Endothelial cell (in vitro differentiated cells): ENCODE data around the gene KLF8. TPM values are rescaled to one million over a fixed set of nuclear protein-coding genes. Genes with fewer than 3 reads are reported as not detected.

Experiments used
- DNase-seq: peaks from one replicate; pipeline ENCODE4 v3.0.0; 2021; ENCODE audit warnings: low spot score
- H3K27ac Mint-ChIP-seq: one replicate; pipeline ENCODE4 v1.8.0; 2021; ENCODE audit warnings: mixed read lengths, inconsistent platforms; ENCODE audit not compliant: unreplicated experiment
- H3K27me3 Mint-ChIP-seq: one replicate; pipeline ENCODE4 v1.8.0; 2021; ENCODE audit warnings: mild to moderate bottlenecking, moderate library complexity, mixed read lengths, inconsistent platforms; ENCODE audit not compliant: unreplicated experiment
- H3K36me3 Mint-ChIP-seq: one replicate; pipeline ENCODE4 v1.8.0; 2021; ENCODE audit warnings: mild to moderate bottlenecking, low read depth, mixed read lengths, inconsistent platforms; ENCODE audit not compliant: unreplicated experiment
- H3K4me1 Mint-ChIP-seq: one replicate; pipeline ENCODE4 v1.8.0; 2021; ENCODE audit warnings: mild to moderate bottlenecking, mixed read lengths, inconsistent platforms; ENCODE audit not compliant: unreplicated experiment
- H3K4me3 Mint-ChIP-seq: one replicate; pipeline ENCODE4 v1.8.0; 2021; ENCODE audit warnings: mild to moderate bottlenecking, mixed read lengths, inconsistent platforms; ENCODE audit not compliant: unreplicated experiment
- H3K9me3 Mint-ChIP-seq: one replicate; pipeline ENCODE4 v1.8.0; 2021; ENCODE audit warnings: mixed read lengths, inconsistent platforms; ENCODE audit not compliant: unreplicated experiment
- total RNA-seq: library from RNA; stranded (reverse); fragmentation: NEBNext Ultra II Directional; extraction: Animal tissue kit (Norgen Biotek cat#: 25700); gene quantifications from one replicate; pipeline ENCODE4 v1.2.1, GENCODE V29; 2021; ENCODE audit not compliant: unreplicated experiment
- TF ChIP-seq, protein P1 (sequence below): fragments of 200-600 bp; sonication (generic); IDR thresholded peaks from one replicate; pipeline ENCODE4 v1.5.0; 2021; ENCODE audit warnings: antibody characterized with exemption; ENCODE audit not compliant: unreplicated experiment

KLF8 gene
- total RNA-seq, 1 donor from 2014 or later = 13.9 TPM

DNA sequence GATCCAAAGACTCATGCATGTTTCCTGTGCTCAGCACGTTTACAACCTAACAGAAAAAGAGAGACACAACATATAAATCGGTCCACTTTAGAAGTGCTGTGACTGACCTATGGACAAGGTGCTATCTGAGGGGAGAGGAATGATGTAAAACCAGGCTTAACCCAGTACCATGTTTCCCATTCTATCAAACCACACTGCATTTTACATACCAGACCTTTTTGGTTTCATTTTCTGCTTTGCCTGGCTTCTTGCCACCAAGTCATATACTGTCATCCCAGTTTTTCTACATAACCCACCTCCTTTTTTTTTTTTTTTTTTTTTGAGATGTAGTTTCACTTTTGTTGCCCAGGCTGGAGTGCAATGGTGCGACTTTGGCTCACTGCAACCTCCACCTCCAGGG, 82.2 kb downstream of the KLF8 start:
- no peaks in the 10 kb centered on the region for H3K27me3 Mint-ChIP-seq
- H3K27ac Mint-ChIP-seq = no peak overlapping the region
- no peaks in the 10 kb centered on the region for H3K4me1 Mint-ChIP-seq
- peaks cover under 1% of the 10 kb centered on the region for H3K36me3 Mint-ChIP-seq
- no peak overlapping the region for H3K4me3 Mint-ChIP-seq
- no peak for DNase-seq
- peaks cover 2% of the 10 kb centered on the region for H3K9me3 Mint-ChIP-seq
- TF ChIP-seq, protein P1, sequence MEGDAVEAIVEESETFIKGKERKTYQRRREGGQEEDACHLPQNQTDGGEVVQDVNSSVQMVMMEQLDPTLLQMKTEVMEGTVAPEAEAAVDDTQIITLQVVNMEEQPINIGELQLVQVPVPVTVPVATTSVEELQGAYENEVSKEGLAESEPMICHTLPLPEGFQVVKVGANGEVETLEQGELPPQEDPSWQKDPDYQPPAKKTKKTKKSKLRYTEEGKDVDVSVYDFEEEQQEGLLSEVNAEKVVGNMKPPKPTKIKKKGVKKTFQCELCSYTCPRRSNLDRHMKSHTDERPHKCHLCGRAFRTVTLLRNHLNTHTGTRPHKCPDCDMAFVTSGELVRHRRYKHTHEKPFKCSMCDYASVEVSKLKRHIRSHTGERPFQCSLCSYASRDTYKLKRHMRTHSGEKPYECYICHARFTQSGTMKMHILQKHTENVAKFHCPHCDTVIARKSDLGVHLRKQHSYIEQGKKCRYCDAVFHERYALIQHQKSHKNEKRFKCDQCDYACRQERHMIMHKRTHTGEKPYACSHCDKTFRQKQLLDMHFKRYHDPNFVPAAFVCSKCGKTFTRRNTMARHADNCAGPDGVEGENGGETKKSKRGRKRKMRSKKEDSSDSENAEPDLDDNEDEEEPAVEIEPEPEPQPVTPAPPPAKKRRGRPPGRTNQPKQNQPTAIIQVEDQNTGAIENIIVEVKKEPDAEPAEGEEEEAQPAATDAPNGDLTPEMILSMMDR = no peak

DNA sequence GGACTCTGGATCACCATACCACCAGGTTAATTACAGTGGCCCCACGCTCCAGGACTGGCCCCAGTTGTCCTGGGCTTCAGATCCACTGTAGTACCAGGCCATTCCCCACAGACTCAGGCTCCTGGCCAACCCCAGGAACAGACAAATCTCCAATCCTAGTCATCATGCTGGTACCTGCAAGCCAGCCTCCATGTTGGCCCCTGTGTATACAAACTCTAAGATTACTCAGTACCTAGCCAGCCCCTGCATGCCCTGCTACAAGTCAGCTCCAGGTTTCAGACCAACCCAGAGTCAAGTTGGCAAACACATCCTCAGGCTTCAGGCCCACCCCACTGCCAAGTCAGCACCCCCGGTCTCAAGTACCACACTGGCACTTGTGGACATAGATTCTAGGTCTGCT, 85.9 kb downstream of the KLF8 start:
- Mint-ChIP-seq H3K9me3 (peaks cover 6% of the 10 kb centered on the region), H3K36me3 (peaks cover 3% of the 10 kb centered on the region), H3K4me3 (no peak overlapping the region), H3K4me1 (no peaks in the 10 kb centered on the region), H3K27ac (no peak overlapping the region), H3K27me3 (no peaks in the 10 kb centered on the region)
- no peak for DNase-seq
- TF ChIP-seq, protein P1 = no peak

GRCh38 chrX:56319165-56319564, 87.0 kb downstream of the KLF8 start:
- Mint-ChIP-seq H3K4me1 (no peaks in the 10 kb centered on the region), H3K27ac (no peak overlapping the region), H3K9me3 (peaks cover 6% of the 10 kb centered on the region), H3K4me3 (no peak overlapping the region), H3K36me3 (peaks cover 3% of the 10 kb centered on the region), H3K27me3 (no peaks in the 10 kb centered on the region)
- TF ChIP-seq, protein P1 = no peak
- no peak for DNase-seq
